GM12878 (cell line): ENCODE measurements around the gene TTLL8. TPM values are rescaled to one million over a fixed set of nuclear protein-coding genes. Genes with fewer than 3 reads are reported as not detected.

Source experiments
- ATAC-seq: fragments of 200-7000 bp; cut with Tn5 transposase; 3 replicates; pipeline ENCODE4 v1.9.1; 2020; ENCODE audit warnings: mild to moderate bottlenecking, moderate library complexity
- BruUV-seq: library from RNA; stranded (reverse); fragments of 400-500 nt; replicated peaks from 2 replicates; lab custom pipeline; 2021; lab: Mats Ljungman, UMichigan
- CTCF ChIA-PET: fragments of 300-600 bp; sonication (Branson Sonifier 250); formaldehyde crosslinking; extraction: SDS; loops from one replicate; lab custom pipeline; 2021; ENCODE audit warnings: inconsistent platforms; lab: Yijun Ruan, JAX
- POLR2A ChIA-PET: fragments of 350-600 bp; formaldehyde crosslinking; extraction: SDS; loops from one replicate; lab custom pipeline; 2021; ENCODE audit warnings: inconsistent platforms; lab: Charles Lee
- RAD21 ChIA-PET: fragments of 300-600 bp; sonication (Branson Sonifier 250); formaldehyde crosslinking; loops from one replicate; lab custom pipeline; 2023; ENCODE audit warnings: antibody characterized with exemption; ENCODE audit not compliant: unreplicated experiment; lab: Charles Lee
- SMC1A ChIA-PET: fragments of 300-600 bp; sonication (Branson Sonifier 250); formaldehyde crosslinking; loops from one replicate; lab custom pipeline; 2023; ENCODE audit not compliant: unreplicated experiment, uncharacterized antibody; lab: Charles Lee
- DNase-seq: peaks from one replicate; pipeline ENCODE4 v3.0.0-alpha.2; 2011; ENCODE audit warnings: low read depth, low spot score
- FAIRE-seq: peaks from 3 replicates; lab custom pipeline; 2011; peaks lifted over from hg19 to GRCh38; lab: Jason Lieb, UNC
- H2AFZ ChIP-seq: 2 replicates; pipeline ENCODE4 v1.6.0; 2011; ENCODE audit warnings: low read depth, low read length, control low read depth; ENCODE audit not compliant: control insufficient read depth
- H3K27ac ChIP-seq: 2 replicates; pipeline ENCODE4 v1.5.1; 2011; ENCODE audit warnings: control low read depth; ENCODE audit not compliant: control insufficient read depth, insufficient read depth
- H3K27me3 ChIP-seq, 2 experiments: replicated peaks in 1 of 2; 2 replicates each; pipeline versions ENCODE4 v1.6.0 to v1.6.1; 2011; ENCODE audit warnings: low read length in 1 of 2; ENCODE audit not compliant: control insufficient read depth in 2 of 2, insufficient read depth in 2 of 2
- H3K36me3 ChIP-seq, 2 experiments: 2 replicates each; pipeline ENCODE4 v1.5.1; 2011; ENCODE audit warnings: low read length in 1 of 2; ENCODE audit not compliant: control insufficient read depth in 2 of 2, insufficient read depth in 2 of 2
- H3K4me1 ChIP-seq: 2 replicates; pipeline ENCODE4 v1.6.1; 2011; ENCODE audit warnings: mild to moderate bottlenecking, low read length, moderate library complexity, mixed read lengths; ENCODE audit not compliant: control insufficient read depth, insufficient read depth
- H3K4me2 ChIP-seq: 2 replicates; pipeline ENCODE4 v1.6.0; 2011; ENCODE audit warnings: control low read depth; ENCODE audit not compliant: control insufficient read depth, insufficient read depth
- H3K4me3 ChIP-seq: fragments of 200-600 bp; sonication (generic); 2 replicates; pipeline ENCODE4 v1.5.1; 2016
- H3K79me2 ChIP-seq: 2 replicates; pipeline ENCODE4 v1.6.0; 2011; ENCODE audit warnings: low read length; ENCODE audit not compliant: control insufficient read depth, insufficient read depth
- H3K9ac ChIP-seq: 2 replicates; pipeline ENCODE4 v1.8.0; 2011; ENCODE audit warnings: low read length, control low read depth, mixed read lengths; ENCODE audit not compliant: control insufficient read depth, insufficient read depth
- H3K9me3 ChIP-seq: replicated peaks from 3 replicates; pipeline ENCODE4 v1.5.1; 2011; ENCODE audit warnings: mild to moderate bottlenecking, low read length; ENCODE audit not compliant: control insufficient read depth, insufficient read depth
- H4K20me1 ChIP-seq: 2 replicates; pipeline ENCODE4 v1.6.0; 2011; ENCODE audit not compliant: control insufficient read depth, insufficient read depth
- BACH1 ChIP-seq: fragments of 450-650 bp; IDR thresholded peaks from 2 replicates; pipeline ENCODE4 v1.6.1; 2017; ENCODE audit warnings: mild to moderate bottlenecking, borderline replicate concordance
- EZH2 ChIP-seq: IDR thresholded peaks from 2 replicates; pipeline ENCODE4 v1.6.1; 2012; ENCODE audit warnings: low read depth, mild to moderate bottlenecking, control low read depth, inconsistent platforms, low read length, borderline replicate concordance; ENCODE audit not compliant: control insufficient read depth
- FOXM1 ChIP-seq: IDR thresholded peaks from 2 replicates; pipeline ENCODE4 v1.6.1; 2012; ENCODE audit warnings: low read depth, mild to moderate bottlenecking, inconsistent platforms, low read length, moderate library complexity
- NR2F1 ChIP-seq: fragments of 450-650 bp; conservative IDR thresholded peaks from 2 replicates; pipeline ENCODE4 v1.6.1; 2017; ENCODE audit warnings: mild to moderate bottlenecking
- STAT3 ChIP-seq: IDR thresholded peaks from 2 replicates; pipeline ENCODE4 v1.6.1; 2011; ENCODE audit warnings: low read depth, low read length, improper control_type of control experiment
- WRNIP1 ChIP-seq: IDR thresholded peaks from 2 replicates; pipeline ENCODE4 v1.6.1; 2011; ENCODE audit warnings: low read depth, low read length, improper control_type of control experiment, borderline replicate concordance
- ZNF274 ChIP-seq: IDR thresholded peaks from one replicate; pipeline ENCODE4 v1.8.0; 2011; ENCODE audit not compliant: insufficient read length, insufficient read depth
- WGBS: methylation state at CpG from one replicate; pipeline ENCODE4 v1.1.6; 2016; ENCODE audit warnings: low lambda C conversion rate; ENCODE audit not compliant: insufficient replicate concordance, insufficient coverage; ENCODE audit errors: missing lambda C conversion rate; 5-methylcytosine and 5-hydroxymethylcytosine counted together
- in situ Hi-C: fragments of 300-500 bp; cut with MboI; formaldehyde crosslinking; loops from 9 replicates; pipeline ENCODE4 v1.14.3; 2018; ENCODE audit warnings: mixed read lengths
- intact Hi-C: fragments of 100-400 bp; cut with micrococcal nuclease; formaldehyde crosslinking; loops from one replicate; pipeline ENCODE4 v1.14.2; 2022; ENCODE audit not compliant: unreplicated experiment
- polyA plus RNA-seq, 11 experiments: library from polyadenylated mRNA; depleted of rRNA in 4 of 11; unstranded in 6 of 11; stranded (reverse) in 5 of 11; fragments of >200 nt; fragmentation: Nextera tagmentation in 4 of 11; fragmentation: Illumina TruSeq in 1 of 11; extraction: Ambion mirVana in 4 of 11; extraction: Trizol in 1 of 11; gene quantifications; 1 replicate in 1 of 11; 2 replicates in 10 of 11; pipeline versions ENCODE4 v1.2.1 to v1.2.3, GENCODE V29; 2011 to 2016; ENCODE audit warnings: inconsistent platforms in 2 of 11, missing spikeins in 2 of 11, low read depth in 1 of 11
- total RNA-seq, 4 experiments: library from RNA; depleted of rRNA in 3 of 4; stranded (reverse); fragments of >200 nt in 3 of 4; fragmentation: Illumina TruSeq in 1 of 4; extraction: Trizol in 1 of 4; gene quantifications; 2 replicates each; pipeline versions ENCODE4 v1.2.1 to v1.2.3, GENCODE V29; 2013 to 2021
- TF ChIP-seq, protein P1 (sequence below): fragments of 450-650 bp; IDR thresholded peaks from 2 replicates; pipeline ENCODE4 v1.6.1; 2016; ENCODE audit warnings: mild to moderate bottlenecking, moderate library complexity, borderline replicate concordance

Gene TTLL8
- total and polyA plus RNA-seq, 10 of the 15 experiments (the other 5 are each of a cell fraction or from before 2014, with no cell fraction given): not detected

DNA sequence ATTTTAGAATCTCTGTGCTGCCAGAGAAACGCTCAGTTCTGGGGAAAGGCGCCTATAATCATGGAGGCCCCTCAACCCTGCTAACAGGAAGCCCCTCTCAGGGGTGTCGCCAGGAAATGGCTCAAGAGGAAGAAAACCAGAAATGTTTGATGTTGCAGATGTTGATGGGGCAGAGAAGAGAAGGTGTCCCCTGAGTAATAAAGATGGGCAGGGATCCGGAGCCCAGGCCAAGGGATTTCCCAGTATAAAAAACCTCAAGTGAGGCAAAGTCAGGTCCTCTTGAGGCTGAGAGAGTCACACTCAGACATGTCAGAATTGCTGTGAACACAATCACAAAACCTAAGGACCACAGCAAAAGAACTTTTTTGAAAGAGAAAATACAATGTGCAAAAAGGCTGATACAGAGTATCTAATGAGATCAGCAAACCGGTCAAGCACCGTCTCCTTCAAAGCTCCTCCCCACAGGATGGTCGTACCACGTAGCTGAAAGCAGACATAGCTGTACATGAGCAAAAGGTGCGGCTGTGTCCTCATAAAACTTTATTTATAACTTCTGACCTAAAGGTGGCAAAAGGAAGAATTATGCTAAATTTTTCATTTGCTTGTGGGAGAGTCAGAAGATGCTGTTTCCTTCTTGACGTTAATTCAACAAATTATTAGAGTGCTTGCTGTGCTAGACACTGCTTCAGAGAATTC, 43.9 kb upstream of the TTLL8 start:
- DNase-seq (no peak), FAIRE-seq (peak; percentile 78), ATAC-seq (peak; percentile 57)
- Histone ChIP-seq H3K4me1 (peaks cover 8% of the 10 kb centered on the region), H3K27me3 (no peaks in the 10 kb centered on the region), H2AFZ (no peak overlapping the region; the same call in 1 of the 2 replicates), H4K20me1 (no peaks in the 10 kb centered on the region), H3K27ac (no peak overlapping the region), H3K4me2 (no peak overlapping the region; the same call in 1 of the 2 replicates)
- SMC1A ChIA-PET: no interaction called here
- no TSS peak for BruUV-seq
- TF ChIP-seq NR2F1 (no peak), FOXM1 (no peak), EZH2 (no peak), ZNF274 (no peak), WRNIP1 (no peak), STAT3 (no peak), BACH1 (no peak)
- TF ChIP-seq, protein P1, sequence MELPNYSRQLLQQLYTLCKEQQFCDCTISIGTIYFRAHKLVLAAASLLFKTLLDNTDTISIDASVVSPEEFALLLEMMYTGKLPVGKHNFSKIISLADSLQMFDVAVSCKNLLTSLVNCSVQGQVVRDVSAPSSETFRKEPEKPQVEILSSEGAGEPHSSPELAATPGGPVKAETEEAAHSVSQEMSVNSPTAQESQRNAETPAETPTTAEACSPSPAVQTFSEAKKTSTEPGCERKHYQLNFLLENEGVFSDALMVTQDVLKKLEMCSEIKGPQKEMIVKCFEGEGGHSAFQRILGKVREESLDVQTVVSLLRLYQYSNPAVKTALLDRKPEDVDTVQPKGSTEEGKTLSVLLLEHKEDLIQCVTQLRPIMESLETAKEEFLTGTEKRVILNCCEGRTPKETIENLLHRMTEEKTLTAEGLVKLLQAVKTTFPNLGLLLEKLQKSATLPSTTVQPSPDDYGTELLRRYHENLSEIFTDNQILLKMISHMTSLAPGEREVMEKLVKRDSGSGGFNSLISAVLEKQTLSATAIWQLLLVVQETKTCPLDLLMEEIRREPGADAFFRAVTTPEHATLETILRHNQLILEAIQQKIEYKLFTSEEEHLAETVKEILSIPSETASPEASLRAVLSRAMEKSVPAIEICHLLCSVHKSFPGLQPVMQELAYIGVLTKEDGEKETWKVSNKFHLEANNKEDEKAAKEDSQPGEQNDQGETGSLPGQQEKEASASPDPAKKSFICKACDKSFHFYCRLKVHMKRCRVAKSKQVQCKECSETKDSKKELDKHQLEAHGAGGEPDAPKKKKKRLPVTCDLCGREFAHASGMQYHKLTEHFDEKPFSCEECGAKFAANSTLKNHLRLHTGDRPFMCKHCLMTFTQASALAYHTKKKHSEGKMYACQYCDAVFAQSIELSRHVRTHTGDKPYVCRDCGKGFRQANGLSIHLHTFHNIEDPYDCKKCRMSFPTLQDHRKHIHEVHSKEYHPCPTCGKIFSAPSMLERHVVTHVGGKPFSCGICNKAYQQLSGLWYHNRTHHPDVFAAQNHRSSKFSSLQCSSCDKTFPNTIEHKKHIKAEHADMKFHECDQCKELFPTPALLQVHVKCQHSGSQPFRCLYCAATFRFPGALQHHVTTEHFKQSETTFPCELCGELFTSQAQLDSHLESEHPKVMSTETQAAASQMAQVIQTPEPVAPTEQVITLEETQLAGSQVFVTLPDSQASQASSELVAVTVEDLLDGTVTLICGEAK: peak; percentile 87
- TF ChIP-seq, all 136 proteins: peak for 1
- no peaks in the 10 kb centered on the region for H3K9me3 ChIP-seq
- H3K9ac ChIP-seq: no peak overlapping the region
- ChIA-PET POLR2A (no interaction called here), CTCF (no interaction called here), RAD21 (no interaction called here)
- intact Hi-C loops (no loop called here), in situ Hi-C loops (no loop called here)
- no peak overlapping the region for H3K4me3 ChIP-seq
- H3K36me3 ChIP-seq: no peaks in the 10 kb centered on the region
- no peaks in the 10 kb centered on the region for H3K79me2 ChIP-seq
- WGBS: 30% methylated on average over 10 of the region's 10 CpGs
